IMR-90 (cell line): ENCODE results near the gene JPT1.

Experiments
- CEBPB ChIP-seq: IDR thresholded peaks from 2 replicates; pipeline ENCODE4 v1.6.1; 2012; ENCODE audit warnings: low read depth, low read length, improper control_type of control experiment
- CTCF ChIP-seq: conservative IDR thresholded peaks from 2 replicates; pipeline ENCODE4 v1.5.1; 2012; ENCODE audit warnings: mild to moderate bottlenecking, low read depth, low read length, improper control_type of control experiment
- MXI1 ChIP-seq: IDR thresholded peaks from 2 replicates; pipeline ENCODE4 v1.6.1; 2012; ENCODE audit warnings: low read depth, mild to moderate bottlenecking, low read length, moderate library complexity, borderline replicate concordance
- POLR2A ChIP-seq: IDR thresholded peaks from 2 replicates; pipeline ENCODE4 v1.6.1; 2012; ENCODE audit warnings: mild to moderate bottlenecking, low read depth, low read length

GRCh38 chr17:75181110-75181509 is 26.8 kb upstream of the JPT1 start:
- TF ChIP-seq CTCF (no peak), CEBPB (no peak), MXI1 (no peak), POLR2A (no peak)
